PC-3 (cell line): ENCODE measurements around the gene RCAN1. TPM values are rescaled to one million over a fixed set of nuclear protein-coding genes. Genes with fewer than 3 reads are reported as not detected.
A peak's percentile ranks its signal among the peaks of the same experiment; 100 is the strongest.

ENCODE experiments used
- ATAC-seq: fragments of 200-7000 bp; cut with Tn5 transposase; 2 replicates; pipeline ENCODE4 v1.9.1; 2020; ENCODE audit warnings: mild to moderate bottlenecking, moderate library complexity
- BruUV-seq: library from RNA; stranded (reverse); fragments of 400-500 nt; replicated peaks from 2 replicates; lab custom pipeline; 2021; lab: Mats Ljungman, UMichigan
- CTCF ChIA-PET: fragments of 300-600 bp; sonication (Branson Sonifier 250); formaldehyde crosslinking; loops from one replicate; lab custom pipeline; 2022; ENCODE audit warnings: antibody characterized with exemption; lab: Charles Lee
- POLR2A ChIA-PET: fragments of 300-600 bp; sonication (Branson Sonifier 250); formaldehyde crosslinking; loops from one replicate; lab custom pipeline; 2022; ENCODE audit warnings: antibody characterized with exemption; ENCODE audit not compliant: unreplicated experiment; lab: Charles Lee
- DNase-seq: peaks from one replicate; pipeline ENCODE4 v3.0.0-alpha.2; 2015
- H2AFZ ChIP-seq: fragments of 300-600 bp; sonication (generic); 2 replicates; pipeline ENCODE4 v1.6.0; 2016; ENCODE audit warnings: antibody characterized with exemption, low read length
- H3F3A ChIP-seq: fragments of 300-600 bp; sonication (generic); one replicate; pipeline ENCODE4 v1.6.0; 2017; ENCODE audit warnings: antibody characterized with exemption, low read length, control low read depth, mild to moderate bottlenecking; ENCODE audit not compliant: unreplicated experiment
- H3K27ac ChIP-seq: fragments of 300-600 bp; sonication (generic); 2 replicates; pipeline ENCODE4 v1.5.1; 2016; ENCODE audit warnings: mild to moderate bottlenecking, low read length
- H3K27me3 ChIP-seq: fragments of 300-600 bp; sonication (generic); 2 replicates; pipeline ENCODE4 v1.6.1; 2016; ENCODE audit warnings: low read length, mixed read lengths
- H3K36me3 ChIP-seq: fragments of 300-600 bp; sonication (generic); 2 replicates; pipeline ENCODE4 v1.6.1; 2016; ENCODE audit warnings: low read depth, mixed run types, low read length, mixed read lengths
- H3K4me1 ChIP-seq: fragments of 300-600 bp; sonication (generic); 2 replicates; pipeline ENCODE4 v1.5.1; 2016; ENCODE audit warnings: low read length; ENCODE audit not compliant: insufficient read depth
- H3K4me2 ChIP-seq: fragments of 300-600 bp; sonication (generic); 2 replicates; pipeline ENCODE4 v1.6.0; 2016; ENCODE audit warnings: low read length
- H3K4me3 ChIP-seq: fragments of 300-600 bp; sonication (generic); 2 replicates; pipeline ENCODE4 v1.5.1; 2016; ENCODE audit warnings: mild to moderate bottlenecking, low read length, mixed read lengths
- H3K79me2 ChIP-seq: fragments of 300-600 bp; sonication (generic); 2 replicates; pipeline ENCODE4 v1.6.1; 2017; ENCODE audit warnings: low read length, mixed read lengths
- H3K9ac ChIP-seq: fragments of 300-600 bp; sonication (generic); 2 replicates; pipeline ENCODE4 v1.6.0; 2016; ENCODE audit warnings: mild to moderate bottlenecking, low read length
- H3K9me2 ChIP-seq: fragments of 300-600 bp; sonication (generic); replicated peaks from 2 replicates; pipeline ENCODE4 v1.6.1; 2016; ENCODE audit warnings: mixed run types, low read length, mixed read lengths
- H3K9me3 ChIP-seq: fragments of 300-600 bp; sonication (generic); 2 replicates; pipeline ENCODE4 v1.6.1; 2016; ENCODE audit warnings: low read length, mixed read lengths
- H4K20me1 ChIP-seq: fragments of 300-600 bp; sonication (generic); 2 replicates; pipeline ENCODE4 v1.6.1; 2016; ENCODE audit warnings: low read length, mixed read lengths
- CTCF ChIP-seq: fragments of 300-600 bp; sonication (generic); conservative IDR thresholded peaks from 2 replicates; pipeline ENCODE4 v1.5.1; 2017; ENCODE audit warnings: antibody characterized with exemption, low read depth, mild to moderate bottlenecking, low read length
- EZH2 ChIP-seq: fragments of 300-600 bp; sonication (generic); IDR thresholded peaks from one replicate; pipeline ENCODE4 v1.6.1; 2017; ENCODE audit warnings: antibody characterized with exemption, mild to moderate bottlenecking, low read length; ENCODE audit not compliant: unreplicated experiment
- EZH2phosphoT487 ChIP-seq: fragments of 300-600 bp; sonication (generic); IDR thresholded peaks from 2 replicates; pipeline ENCODE4 v1.6.1; 2018; ENCODE audit warnings: mild to moderate bottlenecking, antibody characterized with exemption, low read length, borderline replicate concordance
- intact Hi-C: fragments of 100-400 bp; cut with micrococcal nuclease; formaldehyde crosslinking; loops from 2 replicates; pipeline ENCODE4 v1.9.0; 2023
- total RNA-seq: library from RNA; depleted of rRNA; stranded (reverse); fragments of >200 nt; gene quantifications from 2 replicates; pipeline ENCODE4 v1.2.3, GENCODE V29; 2014

Gene RCAN1
- total RNA-seq, 1 experiment from 2014 or later, result 26.2 TPM

DNA sequence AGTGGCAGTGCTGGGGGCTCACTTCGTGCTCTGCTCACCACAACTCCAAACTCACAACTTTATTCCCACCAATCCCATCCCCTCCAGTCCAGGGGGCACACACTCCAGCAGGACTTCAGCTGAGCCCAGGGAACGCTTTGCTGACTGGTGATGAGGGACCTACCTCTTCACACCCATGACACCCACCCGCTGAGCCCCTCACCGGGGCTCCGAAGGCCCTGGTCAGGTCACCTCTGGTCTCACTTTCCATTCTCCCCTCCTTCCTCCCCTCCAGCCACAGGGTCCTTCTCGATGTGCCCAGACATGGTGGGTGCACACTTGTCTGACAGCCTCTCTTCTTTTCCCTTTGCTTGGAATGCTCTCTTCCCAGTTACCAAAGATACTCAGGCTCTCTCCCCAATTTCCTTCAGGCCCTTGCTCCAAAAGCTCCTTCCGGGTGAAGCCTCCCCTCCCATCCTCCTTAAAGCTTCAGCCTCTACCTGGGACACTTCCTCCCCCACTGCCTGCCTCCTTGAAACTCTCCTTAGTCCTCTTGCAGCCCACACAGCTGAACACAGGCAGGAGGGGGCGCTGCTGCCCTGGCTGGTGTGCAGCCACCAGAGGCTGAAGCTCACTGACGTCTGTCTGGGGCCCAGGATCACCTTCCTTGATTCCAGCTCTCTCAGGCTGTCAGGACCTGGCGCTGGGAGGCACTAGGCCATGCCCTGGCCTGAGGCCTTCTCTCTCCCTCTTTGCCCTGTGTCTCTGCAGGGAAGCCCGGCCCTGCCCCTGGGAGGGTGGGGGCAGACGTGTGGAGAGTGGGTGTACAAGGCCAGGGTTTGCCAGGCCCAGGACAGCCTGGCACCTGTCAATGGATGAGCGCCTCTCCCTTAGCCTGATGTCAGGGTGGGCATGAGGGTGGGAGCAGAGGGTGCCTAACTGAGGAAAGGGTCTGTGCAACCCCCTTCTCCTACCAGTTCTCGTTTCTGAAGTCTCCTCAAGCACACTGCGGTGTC, 104.5 kb downstream of the RCAN1 start:
- H3K36me3 ChIP-seq, result no peaks in the 10 kb centered on the region
- ATAC-seq, result peak; percentile 95
- H3K9ac ChIP-seq, result no peak overlapping the region
- no peak overlapping the region for H2AFZ ChIP-seq
- ChIA-PET POLR2A (no interaction called here), CTCF (interaction anchor here (0.6 to 1.7 kb wide), 6 partner anchors 16 to 104 kb away, joined by 3 to 28 read pairs (median 3); no protein-coding TSS in a partner anchor)
- no peaks in the 10 kb centered on the region for H3K27me3 ChIP-seq
- BruUV-seq, result no TSS peak
- peak; percentile 75 for DNase-seq
- intact Hi-C loops, result loop anchor here (1.0 kb wide), 2 partner anchors 93 to 120 kb away; no protein-coding TSS in a partner anchor
- no peak overlapping the region for H3K4me3 ChIP-seq
- no peaks in the 10 kb centered on the region for H3K9me2 ChIP-seq
- H3K27ac ChIP-seq, result no peak overlapping the region
- no peaks in the 10 kb centered on the region for H3K9me3 ChIP-seq
- TF ChIP-seq EZH2, result no peak
- TF ChIP-seq CTCF, result peak; percentile 87
- no peaks in the 10 kb centered on the region for H4K20me1 ChIP-seq
- H3F3A ChIP-seq, result no peaks in the 10 kb centered on the region
- H3K4me2 ChIP-seq, result no peak overlapping the region
- no peaks in the 10 kb centered on the region for H3K79me2 ChIP-seq
- H3K4me1 ChIP-seq, result no peaks in the 10 kb centered on the region

- no TSS peak for BruUV-seq
- Histone ChIP-seq H3K9me2 (no peaks in the 10 kb centered on the region), H2AFZ (no peak overlapping the region), H3K27me3 (no peaks in the 10 kb centered on the region), H3K9ac (no peak overlapping the region), H4K20me1 (no peaks in the 10 kb centered on the region), H3K36me3 (no peaks in the 10 kb centered on the region), H3K4me2 (no peak overlapping the region), H3K9me3 (no peaks in the 10 kb centered on the region), H3K79me2 (no peaks in the 10 kb centered on the region), H3K27ac (no peak overlapping the region), H3F3A (no peaks in the 10 kb centered on the region), H3K4me1 (no peaks in the 10 kb centered on the region), H3K4me3 (no peak overlapping the region)
- intact Hi-C loops, result no loop called here
- ATAC-seq (peak; percentile 39), DNase-seq (peak; percentile 33)
- POLR2A ChIA-PET, result no interaction called here
- CTCF ChIA-PET, result no interaction called here
- no peak for TF ChIP-seq EZH2
- TF ChIP-seq EZH2phosphoT487, result no peak
- TF ChIP-seq CTCF, result peak; percentile 51
Measured at GRCh38 chr21:34509151-34509550, 105.8 kb downstream of the RCAN1 start.

DNA sequence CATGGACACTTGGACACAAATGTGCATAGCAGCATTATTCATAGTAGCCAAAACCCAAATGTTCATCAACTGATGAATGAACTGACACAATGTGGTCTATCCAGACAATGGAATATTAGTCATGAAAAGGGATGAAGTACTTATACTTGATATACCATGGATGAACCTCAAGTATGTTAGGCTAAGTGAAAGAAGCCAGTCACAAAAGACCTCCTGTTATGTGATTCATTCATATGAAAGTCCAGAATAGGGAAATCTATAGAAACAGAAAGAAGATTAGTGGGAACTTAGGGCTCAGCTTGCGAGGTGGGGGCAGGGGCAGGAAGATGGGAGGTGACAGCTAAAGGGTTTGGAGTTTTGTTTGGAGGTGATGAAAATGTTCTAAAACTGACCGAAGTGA, 110.3 kb downstream of the RCAN1 start:
- no peak for ATAC-seq
- H3K27ac ChIP-seq, result no peak overlapping the region
- ChIA-PET POLR2A (no interaction called here), CTCF (interaction anchor here (0.7 kb wide), 1 partner anchor 263 kb away, joined by 4 read pairs; no protein-coding TSS in a partner anchor)
- no TSS peak for BruUV-seq
- no peaks in the 10 kb centered on the region for H3K36me3 ChIP-seq
- H4K20me1 ChIP-seq, result no peaks in the 10 kb centered on the region
- H2AFZ ChIP-seq, result no peak overlapping the region
- no peaks in the 10 kb centered on the region for H3K79me2 ChIP-seq
- H3K27me3 ChIP-seq, result no peaks in the 10 kb centered on the region
- intact Hi-C loops, result no loop called here
- H3K9me3 ChIP-seq, result no peaks in the 10 kb centered on the region
- no peak for DNase-seq
- no peak overlapping the region for H3K4me2 ChIP-seq
- H3K9me2 ChIP-seq, result no peaks in the 10 kb centered on the region
- no peaks in the 10 kb centered on the region for H3F3A ChIP-seq
- TF ChIP-seq EZH2phosphoT487 (no peak), CTCF (no peak), EZH2 (no peak)
- H3K4me1 ChIP-seq, result no peaks in the 10 kb centered on the region
- no peak overlapping the region for H3K9ac ChIP-seq
- H3K4me3 ChIP-seq, result no peak overlapping the region
